MCF 10A (cell line): Measurements from ENCODE around the gene TRERF1. TPM values are rescaled to one million over a fixed set of nuclear protein-coding genes. Genes with fewer than 3 reads are reported as not detected.

Experiments used
- BruUV-seq: library from RNA; stranded (reverse); fragments of 400-500 nt; replicated peaks from 2 replicates; lab custom pipeline; 2021; lab: Mats Ljungman, UMichigan
- CTCF ChIA-PET: fragments of 300-600 bp; sonication (Branson Sonifier 250); formaldehyde crosslinking; extraction: SDS; loops from one replicate; lab custom pipeline; 2021; ENCODE audit warnings: antibody characterized with exemption, inconsistent platforms; lab: Yijun Ruan, JAX
- POLR2A ChIA-PET: fragments of 300-600, 350-650 bp; sonication (Branson Sonifier 250); formaldehyde crosslinking; extraction: SDS; loops from one replicate; lab custom pipeline; 2020; ENCODE audit warnings: antibody characterized with exemption, inconsistent platforms; lab: Yijun Ruan, JAX
- DNase-seq: peaks from one replicate; pipeline ENCODE4 v3.0.0-alpha.2; 2018; ENCODE audit not compliant: unreplicated experiment
- H3K27ac Mint-ChIP-seq: one replicate; pipeline ENCODE4 v1.8.0; 2022; ENCODE audit warnings: mild to moderate bottlenecking, low read depth, mixed read lengths; ENCODE audit not compliant: unreplicated experiment
- H3K27me3 Mint-ChIP-seq: one replicate; pipeline ENCODE4 v1.8.0; 2022; ENCODE audit warnings: mixed read lengths; ENCODE audit not compliant: insufficient read depth, unreplicated experiment
- H3K36me3 Mint-ChIP-seq: one replicate; pipeline ENCODE4 v1.8.0; 2022; ENCODE audit warnings: mild to moderate bottlenecking, moderate library complexity, mixed read lengths; ENCODE audit not compliant: insufficient read depth, unreplicated experiment
- H3K4me1 Mint-ChIP-seq: one replicate; pipeline ENCODE4 v1.8.0; 2022; ENCODE audit warnings: mixed read lengths; ENCODE audit not compliant: insufficient read depth, unreplicated experiment
- H3K4me3 Mint-ChIP-seq: one replicate; pipeline ENCODE4 v1.8.0; 2022; ENCODE audit warnings: mild to moderate bottlenecking, moderate library complexity, mixed read lengths; ENCODE audit not compliant: unreplicated experiment
- H3K9me3 Mint-ChIP-seq: one replicate; pipeline ENCODE4 v1.8.0; 2022; ENCODE audit warnings: mixed read lengths; ENCODE audit not compliant: unreplicated experiment
- CTCF ChIP-seq: fragments of 200-600 bp; IDR thresholded peaks from one replicate; pipeline ENCODE4 v1.8.0; 2022; ENCODE audit warnings: antibody characterized with exemption, mild to moderate bottlenecking; ENCODE audit not compliant: unreplicated experiment
- intact Hi-C: fragments of 100-400 bp; cut with micrococcal nuclease; formaldehyde crosslinking; loops from 2 replicates; pipeline ENCODE4 v1.14.1; 2022
- total RNA-seq: library from RNA; stranded (reverse); gene quantifications from 2 replicates; pipeline ENCODE4 v1.2.3, GENCODE V29; 2022

Gene TRERF1
- total RNA-seq, 1 experiment from 2014 or later, result 9.4 TPM

GRCh38 chr6:42236682-42237473, 214.8 kb downstream of the TRERF1 start:
- Mint-ChIP-seq H3K4me3 (no peak overlapping the region), H3K4me1 (peaks cover 23% of the 10 kb centered on the region), H3K27me3 (no peaks in the 10 kb centered on the region), H3K36me3 (peaks cover 68% of the 10 kb centered on the region), H3K9me3 (no peaks in the 10 kb centered on the region), H3K27ac (no peak overlapping the region)
- intact Hi-C loops, result loop anchor here (5.0 to 10.0 kb wide), 3 partner anchors 98 to 638 kb away; partner anchors contain the start of genes RPL7L1 and TRERF1
- ChIA-PET POLR2A (interaction anchor here (0.6 to 1.1 kb wide), 2 partner anchors 12 to 215 kb away, joined by 3 to 5 read pairs; no protein-coding TSS in a partner anchor), CTCF (interaction anchor here (0.5 to 1.0 kb wide), 4 partner anchors 12 to 297 kb away, joined by 3 to 5 read pairs (median 3); no protein-coding TSS in a partner anchor)
- DNase-seq, result no peak
- TF ChIP-seq CTCF, result no peak
- no TSS peak for BruUV-seq

GRCh38 chr6:42236030-42236429, 215.7 kb downstream of the TRERF1 start:
- H3K4me3 Mint-ChIP-seq, result no peak overlapping the region
- H3K36me3 Mint-ChIP-seq, result peaks cover 69% of the 10 kb centered on the region
- intact Hi-C loops, result loop anchor here (5.0 to 10.0 kb wide), 3 partner anchors 99 to 639 kb away; partner anchors contain the start of genes RPL7L1 and TRERF1
- H3K9me3 Mint-ChIP-seq, result no peaks in the 10 kb centered on the region
- no peak for TF ChIP-seq CTCF
- no peaks in the 10 kb centered on the region for H3K27me3 Mint-ChIP-seq
- ChIA-PET POLR2A (no interaction called here), CTCF (interaction anchor here (0.6 to 1.6 kb wide), 2 partner anchors 22 to 154 kb away, joined by 3 to 7 read pairs; no protein-coding TSS in a partner anchor)
- no peak for DNase-seq
- no peak overlapping the region for H3K27ac Mint-ChIP-seq
- no TSS peak for BruUV-seq
- peaks cover 23% of the 10 kb centered on the region for H3K4me1 Mint-ChIP-seq

GRCh38 chr6:42232035-42232434, 219.7 kb downstream of the TRERF1 start:
- intact Hi-C loops, result loop anchor here (5.0 to 10.0 kb wide), 3 partner anchors 65 to 643 kb away; partner anchors contain the start of gene RPL7L1

More at GRCh38 chr6:42232035-42232434, 219.7 kb downstream of the TRERF1 start:
- ChIA-PET CTCF (interaction anchor here (1.8 to 3.9 kb wide), 3 partner anchors 10 to 316 kb away, joined by 4 to 28 read pairs (median 9); no protein-coding TSS in a partner anchor), POLR2A (interaction anchor here (0.7 to 1.1 kb wide), 3 partner anchors 15 to 220 kb away, joined by 3 to 4 read pairs (median 4); no protein-coding TSS in a partner anchor)
- Mint-ChIP-seq H3K9me3 (no peaks in the 10 kb centered on the region), H3K27ac (no peak overlapping the region), H3K4me1 (peaks cover 25% of the 10 kb centered on the region), H3K36me3 (peaks cover 65% of the 10 kb centered on the region), H3K27me3 (no peaks in the 10 kb centered on the region), H3K4me3 (no peak overlapping the region)
- no TSS peak for BruUV-seq
- no peak for DNase-seq
- TF ChIP-seq CTCF, result no peak
